Skeletal muscle satellite cell (primary cell): ENCODE measurements around the gene ANKRD7.

ENCODE experiments used
- H3K27me3 ChIP-seq: 2 replicates; pipeline ENCODE4 v1.7.0; 2013; ENCODE audit warnings: low read length; ENCODE audit not compliant: control insufficient read depth, insufficient read depth
- H3K36me3 ChIP-seq: 2 replicates; pipeline ENCODE4 v1.7.0; 2013; ENCODE audit warnings: mild to moderate bottlenecking, control low read depth, low read length; ENCODE audit not compliant: insufficient read depth
- H3K4me1 ChIP-seq: 2 replicates; pipeline ENCODE4 v1.7.0; 2013; ENCODE audit warnings: low read length; ENCODE audit not compliant: control insufficient read depth, insufficient read depth
- H3K4me2 ChIP-seq: 2 replicates; pipeline ENCODE4 v1.7.0; 2013; ENCODE audit warnings: mild to moderate bottlenecking, low read length
- H3K4me3 ChIP-seq: 2 replicates; pipeline ENCODE4 v1.7.0; 2013; ENCODE audit warnings: low read length
- H3K9ac ChIP-seq: 2 replicates; pipeline ENCODE4 v1.7.0; 2013; ENCODE audit warnings: mild to moderate bottlenecking, low read depth, low read length, moderate library complexity
- H3K9me3 ChIP-seq: replicated peaks from 2 replicates; pipeline ENCODE4 v1.7.0; 2013; ENCODE audit warnings: mild to moderate bottlenecking, control low read depth, low read length

Gene ANKRD7

DNA sequence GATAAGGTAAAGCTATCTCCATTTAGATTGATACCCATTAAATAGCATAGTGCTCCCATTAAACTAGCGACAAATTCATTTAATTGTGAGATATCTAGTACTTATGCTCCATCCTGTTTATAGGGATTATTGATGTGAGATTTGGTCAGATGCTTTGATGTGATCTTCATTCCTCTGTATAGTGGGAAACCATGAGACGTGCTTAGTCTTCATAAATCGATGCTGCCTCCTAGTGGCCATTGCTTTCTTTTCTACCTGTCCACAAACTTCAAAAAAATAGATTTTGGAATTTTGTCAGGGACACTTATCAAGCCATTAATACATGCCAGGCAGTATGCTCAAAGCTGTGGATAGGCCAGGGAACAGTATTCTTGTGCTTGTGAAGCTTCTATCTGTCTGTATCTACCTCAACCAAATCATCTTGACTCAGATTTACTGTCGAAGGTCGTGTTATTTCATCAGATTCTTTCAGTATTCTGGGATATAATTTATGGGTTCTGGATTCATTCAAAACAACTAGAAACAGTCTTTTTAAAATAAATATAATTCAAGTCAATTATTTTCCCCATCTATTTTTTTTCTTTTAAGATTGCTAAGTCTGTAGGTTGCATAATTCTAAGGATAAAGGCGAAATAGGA lies 28.5 kb upstream of the ANKRD7 start:
- Histone ChIP-seq H3K9me3 (no peaks in the 10 kb centered on the region), H3K4me1 (no peaks in the 10 kb centered on the region), H3K4me2 (no peak overlapping the region), H3K4me3 (no peak overlapping the region), H3K27me3 (no peaks in the 10 kb centered on the region), H3K9ac (no peak overlapping the region), H3K36me3 (peaks cover 10% of the 10 kb centered on the region)

DNA sequence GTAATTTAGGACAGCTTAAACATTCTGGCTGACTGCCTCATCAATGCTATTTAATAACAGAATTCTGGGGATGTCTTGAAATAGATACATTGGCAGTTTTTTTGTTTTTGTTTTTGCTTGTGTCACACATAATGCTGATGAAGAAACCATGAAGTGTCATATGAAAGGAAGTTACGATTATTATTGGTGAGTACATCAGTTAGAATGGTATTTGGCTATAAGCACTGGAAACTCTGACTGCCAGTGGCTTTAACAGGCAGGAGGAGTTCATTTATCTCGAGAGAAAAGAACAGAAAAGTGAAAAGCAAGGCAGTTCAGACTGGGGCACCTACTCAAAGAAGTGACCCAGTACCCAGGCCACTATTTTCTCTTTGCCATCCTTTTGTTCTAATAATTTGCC lies 22.4 kb upstream of the ANKRD7 start:
- Histone ChIP-seq H3K4me1 (no peaks in the 10 kb centered on the region), H3K27me3 (no peaks in the 10 kb centered on the region), H3K4me2 (no peak overlapping the region), H3K4me3 (no peak overlapping the region), H3K9ac (no peak overlapping the region), H3K36me3 (no peaks in the 10 kb centered on the region), H3K9me3 (no peaks in the 10 kb centered on the region)

DNA sequence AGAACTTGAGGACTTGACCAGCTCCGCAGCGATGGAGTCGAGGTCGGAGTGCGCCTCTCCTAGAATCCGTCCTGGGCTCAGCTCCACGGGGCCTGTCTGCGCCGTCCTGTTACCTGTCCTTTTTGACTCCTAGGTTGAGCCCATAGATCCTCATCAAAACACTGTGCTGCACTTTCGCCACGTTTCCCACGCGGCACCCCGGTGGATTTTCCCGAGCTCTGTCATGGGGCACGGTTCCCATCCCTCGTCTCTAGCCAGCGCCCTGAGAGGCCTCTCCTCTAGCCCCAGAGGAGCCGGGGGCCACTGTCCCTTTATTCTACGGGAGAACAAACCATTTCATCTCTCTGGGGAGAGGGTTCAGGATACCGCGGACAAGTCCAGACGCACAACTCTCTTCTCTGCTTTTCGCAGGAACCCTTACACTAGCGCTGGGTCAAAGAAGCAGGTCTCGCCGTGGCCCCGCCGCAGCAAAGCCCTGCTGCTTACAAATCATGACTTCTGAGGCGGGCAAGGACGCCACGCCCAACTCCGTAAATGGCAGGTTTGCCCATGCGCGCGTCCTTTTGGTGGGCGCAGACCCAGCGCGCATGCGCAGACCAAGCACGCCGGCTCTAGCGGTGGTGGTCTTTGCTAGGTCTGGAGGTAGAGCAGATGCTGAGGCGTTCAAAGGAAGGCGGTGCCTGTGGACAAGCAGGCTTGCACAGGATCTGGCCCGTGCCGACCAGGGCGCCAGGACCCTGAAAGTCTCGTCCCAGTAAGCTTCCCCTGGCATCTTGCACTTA lies 10.3 kb upstream of the ANKRD7 start:
- Histone ChIP-seq H3K36me3 (no peaks in the 10 kb centered on the region), H3K27me3 (no peaks in the 10 kb centered on the region), H3K4me2 (peak overlapping the region; percentile 93), H3K4me3 (peak overlapping the region; percentile 77), H3K9me3 (no peaks in the 10 kb centered on the region), H3K9ac (peak overlapping the region; percentile 76), H3K4me1 (peaks cover 5% of the 10 kb centered on the region)

DNA sequence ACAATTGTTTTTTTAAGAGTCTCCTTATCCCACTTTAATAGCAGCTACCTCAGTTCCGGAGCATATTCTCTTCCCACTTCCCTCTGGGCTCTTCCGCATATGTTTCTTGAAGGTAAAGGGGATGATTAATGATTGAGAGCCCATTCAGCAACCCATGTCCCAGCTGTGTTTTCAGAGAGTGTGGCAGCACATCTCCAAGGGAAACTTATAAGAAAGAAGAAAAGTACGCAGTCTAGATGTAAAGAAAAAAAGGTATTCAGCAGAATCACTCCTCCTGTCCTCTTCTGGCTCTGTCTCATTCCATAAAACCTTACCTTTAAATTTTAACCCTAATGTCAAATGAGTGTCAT lies 9.7 kb upstream of the ANKRD7 start:
- H3K4me1 ChIP-seq = peaks cover 5% of the 10 kb centered on the region
- peak overlapping the region; percentile 76 for H3K9ac ChIP-seq
- no peaks in the 10 kb centered on the region for H3K36me3 ChIP-seq
- H3K4me2 ChIP-seq = peak overlapping the region; percentile 93
- no peaks in the 10 kb centered on the region for H3K27me3 ChIP-seq
- H3K9me3 ChIP-seq = no peaks in the 10 kb centered on the region
- H3K4me3 ChIP-seq = peak overlapping the region; percentile 77

DNA sequence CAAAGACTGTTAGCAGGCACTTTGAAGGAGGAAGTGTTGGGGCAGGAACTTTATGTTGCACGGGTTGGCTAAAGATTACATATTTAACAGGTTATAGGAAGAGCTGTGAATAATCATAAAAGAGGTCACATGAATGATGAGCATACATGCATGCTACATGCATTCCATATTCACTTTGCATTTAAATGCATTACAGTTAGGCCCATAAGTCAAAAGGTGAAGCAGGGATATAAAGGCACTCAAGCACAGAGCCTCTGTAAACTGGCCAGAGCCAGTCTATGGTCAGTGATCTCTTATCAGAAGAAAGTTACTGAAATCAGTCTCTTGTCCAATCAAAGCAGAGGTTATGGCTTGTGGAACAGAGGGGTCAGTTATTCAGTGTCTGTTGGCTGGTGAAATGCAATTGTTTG lies 7.3 kb upstream of the ANKRD7 start:
- Histone ChIP-seq H3K9ac (no peak overlapping the region), H3K9me3 (no peaks in the 10 kb centered on the region), H3K4me3 (no peak overlapping the region), H3K4me1 (peaks cover 5% of the 10 kb centered on the region), H3K27me3 (no peaks in the 10 kb centered on the region), H3K4me2 (no peak overlapping the region), H3K36me3 (no peaks in the 10 kb centered on the region)

DNA sequence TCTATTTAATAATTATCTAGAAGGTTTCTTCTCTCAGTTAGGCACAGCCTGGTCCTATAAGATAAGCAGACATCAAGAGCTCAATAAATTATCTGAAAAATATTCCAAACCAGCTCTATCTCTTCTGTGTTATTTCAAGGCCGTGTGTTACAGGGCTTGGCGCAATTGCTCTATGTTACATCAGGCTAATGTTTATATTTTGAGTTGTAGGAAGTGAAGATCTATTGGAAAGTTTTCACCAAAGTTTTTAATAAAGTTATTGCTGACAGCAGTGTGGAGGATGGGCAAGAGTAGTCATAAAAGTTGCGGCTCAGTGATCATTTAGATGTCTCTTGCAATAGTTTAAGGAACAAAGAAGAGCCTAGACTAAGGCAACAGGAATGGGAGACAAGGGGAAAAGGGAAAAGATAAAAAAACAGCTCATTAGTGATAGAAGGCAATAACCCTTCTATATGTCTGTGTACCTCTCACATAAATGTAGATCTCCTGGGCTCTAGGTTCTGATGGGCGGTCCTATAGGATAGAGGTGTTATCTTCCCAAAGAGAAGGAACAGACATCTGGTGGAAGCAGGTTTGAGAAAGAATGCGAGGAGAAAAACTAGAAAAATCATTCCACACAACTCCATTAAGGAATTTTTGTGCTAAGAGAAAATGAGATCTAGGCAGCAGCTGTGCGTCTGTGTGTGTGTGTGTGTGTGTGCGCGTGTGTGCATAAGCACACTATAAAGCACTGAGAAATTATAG lies 5.9 kb upstream of the ANKRD7 start:
- H3K4me3 ChIP-seq = no peak overlapping the region
- H3K4me1 ChIP-seq = peaks cover 5% of the 10 kb centered on the region
- no peaks in the 10 kb centered on the region for H3K9me3 ChIP-seq
- H3K36me3 ChIP-seq = no peaks in the 10 kb centered on the region
- H3K27me3 ChIP-seq = no peaks in the 10 kb centered on the region
- H3K4me2 ChIP-seq = no peak overlapping the region
- H3K9ac ChIP-seq = no peak overlapping the region

DNA sequence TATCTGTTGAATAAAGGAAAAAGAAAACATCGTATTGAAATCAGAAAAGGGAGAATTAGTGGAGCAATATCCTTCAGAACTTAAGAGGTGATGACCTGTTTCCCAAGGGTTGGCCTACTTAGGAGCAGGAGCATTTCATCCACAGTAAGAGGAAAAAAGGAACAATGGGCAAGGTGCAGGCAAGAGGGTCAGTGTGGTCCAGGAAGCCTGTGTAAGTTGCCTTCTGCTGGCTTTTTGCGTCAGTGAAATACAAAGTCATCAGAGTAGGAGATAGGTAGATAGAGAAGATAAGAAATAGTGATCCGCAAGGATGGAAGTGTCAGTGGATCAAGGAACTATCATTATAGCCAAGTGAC lies 5.4 kb upstream of the ANKRD7 start:
- H3K4me2 ChIP-seq = no peak overlapping the region
- no peaks in the 10 kb centered on the region for H3K36me3 ChIP-seq
- H3K4me1 ChIP-seq = peaks cover 2% of the 10 kb centered on the region
- no peaks in the 10 kb centered on the region for H3K27me3 ChIP-seq
- no peaks in the 10 kb centered on the region for H3K9me3 ChIP-seq
- no peak overlapping the region for H3K4me3 ChIP-seq
- no peak overlapping the region for H3K9ac ChIP-seq

DNA sequence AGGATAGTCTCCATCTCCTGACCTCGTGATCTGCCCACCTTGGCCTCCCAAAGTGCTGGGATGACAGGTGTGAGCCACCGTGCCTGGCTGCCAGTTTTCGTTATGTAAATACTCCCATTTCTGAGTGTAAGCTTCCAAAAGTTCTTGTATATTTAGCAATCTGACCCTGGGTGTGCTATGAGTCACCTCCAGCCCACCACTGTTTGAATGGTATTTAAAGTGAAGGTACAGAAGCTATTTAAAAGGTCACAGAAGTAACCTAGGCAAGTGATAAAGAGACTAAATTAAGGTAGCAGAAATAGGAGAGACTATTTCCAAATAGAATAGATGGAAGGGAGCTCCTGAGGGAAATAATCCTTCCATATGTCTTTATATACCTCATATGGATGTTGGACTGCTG lies 3.9 kb upstream of the ANKRD7 start:
- Histone ChIP-seq H3K27me3 (no peaks in the 10 kb centered on the region), H3K36me3 (no peaks in the 10 kb centered on the region), H3K9me3 (no peaks in the 10 kb centered on the region), H3K4me1 (no peaks in the 10 kb centered on the region), H3K4me3 (no peak overlapping the region), H3K9ac (no peak overlapping the region), H3K4me2 (no peak overlapping the region)

DNA sequence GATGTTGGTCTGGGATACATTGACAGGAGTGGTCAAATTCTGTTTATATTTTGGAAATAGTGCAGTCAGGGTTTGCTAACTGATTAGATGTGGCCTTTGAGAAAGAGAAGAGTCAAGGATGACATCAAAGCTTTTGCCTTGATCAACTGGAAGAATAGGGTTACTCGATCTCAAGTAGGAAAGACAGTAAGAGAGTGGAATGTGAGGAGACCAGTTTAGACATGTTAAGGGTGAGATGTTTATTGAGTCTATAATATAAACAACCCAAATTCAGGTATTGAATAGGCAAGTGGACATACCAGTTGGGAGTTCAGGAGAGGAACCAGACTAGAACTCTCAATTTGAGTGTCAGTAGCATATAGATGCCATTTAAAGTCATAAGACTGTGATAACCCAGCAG lies 1.9 kb upstream of the ANKRD7 start:
- Histone ChIP-seq H3K9me3 (no peaks in the 10 kb centered on the region), H3K4me1 (no peaks in the 10 kb centered on the region), H3K9ac (no peak overlapping the region), H3K36me3 (no peaks in the 10 kb centered on the region), H3K27me3 (no peaks in the 10 kb centered on the region), H3K4me2 (no peak overlapping the region), H3K4me3 (no peak overlapping the region)

DNA sequence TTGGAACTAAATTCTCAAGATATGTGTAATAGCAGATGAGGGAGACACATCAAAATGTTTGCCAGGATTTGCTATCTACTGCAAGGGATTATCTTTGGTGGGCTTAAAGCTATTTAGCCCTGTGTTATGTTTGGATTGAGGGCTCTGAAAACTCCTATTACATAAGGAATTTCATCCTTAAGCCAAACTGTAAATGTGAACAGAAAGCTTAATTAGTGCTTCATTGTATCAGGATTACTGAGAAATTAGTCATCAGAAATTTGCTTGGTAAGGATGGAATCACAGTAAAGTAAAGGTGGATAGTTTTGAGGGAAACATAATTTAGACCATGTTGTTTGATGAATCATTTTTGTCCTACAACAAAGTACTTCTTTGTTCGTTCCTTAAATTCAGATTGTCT lies 8.3 kb downstream of the ANKRD7 start:
- H3K36me3 ChIP-seq = no peaks in the 10 kb centered on the region
- no peaks in the 10 kb centered on the region for H3K4me1 ChIP-seq
- no peaks in the 10 kb centered on the region for H3K27me3 ChIP-seq
- no peak overlapping the region for H3K4me3 ChIP-seq
- no peak overlapping the region for H3K4me2 ChIP-seq
- H3K9me3 ChIP-seq = no peaks in the 10 kb centered on the region
- H3K9ac ChIP-seq = no peak overlapping the region

DNA sequence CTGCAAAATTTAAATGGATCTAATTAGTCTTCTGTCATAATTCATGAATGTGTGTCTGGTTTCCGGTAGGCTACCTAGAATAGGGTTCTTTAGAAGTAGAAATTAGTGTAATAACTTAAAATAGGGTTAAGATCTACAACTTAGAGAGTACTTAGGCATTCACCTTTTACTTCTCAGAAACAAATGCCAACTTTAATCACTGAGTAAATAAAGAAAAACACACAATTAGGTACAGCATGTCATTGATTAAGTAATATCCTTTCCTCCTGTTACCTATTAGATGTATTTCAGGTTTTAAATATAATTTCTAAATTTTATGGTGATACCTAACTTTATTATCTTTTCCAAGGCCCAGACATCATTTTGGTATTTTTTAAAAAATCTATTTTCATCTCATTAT lies 9.3 kb downstream of the ANKRD7 start:
- no peaks in the 10 kb centered on the region for H3K4me1 ChIP-seq
- H3K27me3 ChIP-seq = no peaks in the 10 kb centered on the region
- H3K4me2 ChIP-seq = no peak overlapping the region
- H3K9ac ChIP-seq = no peak overlapping the region
- no peak overlapping the region for H3K4me3 ChIP-seq
- no peaks in the 10 kb centered on the region for H3K9me3 ChIP-seq
- no peaks in the 10 kb centered on the region for H3K36me3 ChIP-seq
